ENCODE data around the gene PAGE2B. TPM values are rescaled to one million over a fixed set of nuclear protein-coding genes. Genes with fewer than 3 reads are reported as not detected.
"Not testable (repeated sequence)": the region's sequence is repeated elsewhere in the genome, so short reads cannot be mapped to it uniquely, and the experiment has no call there.

The PAGE2B gene
- total RNA-seq, 6 experiments from 2014 or later, result not detected

- Mint-ChIP-seq H3K36me3 (ENCODE audit: low read depth) (no peaks in the 10 kb centered on the region), H3K4me1 (ENCODE audit: low read depth) (peaks cover 9% of the 10 kb centered on the region; the same call in 1 of the 2 replicates), H3K4me3 (no peak overlapping the region), H3K27me3 (ENCODE audit: insufficient read depth) (peaks cover 6% of the 10 kb centered on the region; the same call in 1 of the 2 replicates), H3K9me3 (no peaks in the 10 kb centered on the region), H3K27ac (no peak overlapping the region)
- no peak for DNase-seq
- no peak for TF ChIP-seq CTCF (IDR thresholded peaks at IDR 0.05)
These were observed 36.9 kb downstream of the PAGE2B start for GRCh38 chrX:55111578-55112254.

- peaks cover 19% of the 10 kb centered on the region; the same call in 1 of the 2 replicates for H3K27me3 Mint-ChIP-seq (ENCODE audit: insufficient read depth)
- H3K27ac Mint-ChIP-seq, result not testable (repeated sequence)
These were observed 41.8 kb downstream of the PAGE2B start for GRCh38 chrX:55116589-55116988.

GRCh38 chrX:55118574-55118973, 43.7 kb downstream of the PAGE2B start:
- Mint-ChIP-seq H3K4me1 (ENCODE audit: low read depth) (peaks cover 21% of the 10 kb centered on the region), H3K4me3 (no peak overlapping the region)
- DNase-seq, result no peak

More at GRCh38 chrX:55116589-55116988, 41.8 kb downstream of the PAGE2B start:
- not testable (repeated sequence) for H3K4me3 Mint-ChIP-seq; H3K36me3 Mint-ChIP-seq (ENCODE audit: low read depth); DNase-seq; H3K9me3 Mint-ChIP-seq
- peaks cover 21% of the 10 kb centered on the region for H3K4me1 Mint-ChIP-seq (ENCODE audit: low read depth)

GRCh38 chrX:55119271-55119670, 44.4 kb downstream of the PAGE2B start:
- Mint-ChIP-seq H3K27me3 (ENCODE audit: insufficient read depth) (peaks cover 19% of the 10 kb centered on the region), H3K4me3 (no peak overlapping the region), H3K27ac (no peak overlapping the region), H3K4me1 (ENCODE audit: low read depth) (peaks cover 21% of the 10 kb centered on the region), H3K36me3 (ENCODE audit: low read depth) (no peaks in the 10 kb centered on the region), H3K9me3 (no peaks in the 10 kb centered on the region)
- DNase-seq, result no peak
- no peak for TF ChIP-seq CTCF (IDR thresholded peaks at IDR 0.05)

More at GRCh38 chrX:55118574-55118973, 43.7 kb downstream of the PAGE2B start:
- Mint-ChIP-seq H3K36me3 (ENCODE audit: low read depth) (no peaks in the 10 kb centered on the region), H3K9me3 (no peaks in the 10 kb centered on the region), H3K27ac (no peak overlapping the region), H3K27me3 (ENCODE audit: insufficient read depth) (peaks cover 24% of the 10 kb centered on the region)
- TF ChIP-seq CTCF (IDR thresholded peaks at IDR 0.05), result no peak

GRCh38 chrX:55119712-55120111, 44.9 kb downstream of the PAGE2B start:
- Mint-ChIP-seq H3K36me3 (ENCODE audit: low read depth) (no peaks in the 10 kb centered on the region), H3K9me3 (no peaks in the 10 kb centered on the region), H3K27ac (no peak overlapping the region), H3K27me3 (ENCODE audit: insufficient read depth) (peaks cover 19% of the 10 kb centered on the region), H3K4me1 (ENCODE audit: low read depth) (peaks cover 21% of the 10 kb centered on the region), H3K4me3 (no peak overlapping the region; the same call in 1 of the 2 replicates)
- DNase-seq, result peak; percentile 40
- no peak for TF ChIP-seq CTCF (IDR thresholded peaks at IDR 0.05)

GRCh38 chrX:55120761-55121358, 46.0 kb downstream of the PAGE2B start:
- Mint-ChIP-seq H3K27me3 (ENCODE audit: insufficient read depth) (peaks cover 19% of the 10 kb centered on the region), H3K36me3 (ENCODE audit: low read depth) (no peaks in the 10 kb centered on the region), H3K4me1 (ENCODE audit: low read depth) (peaks cover 21% of the 10 kb centered on the region), H3K4me3 (no peak overlapping the region), H3K27ac (no peak overlapping the region), H3K9me3 (no peaks in the 10 kb centered on the region)
- DNase-seq, result no peak
- no peak for TF ChIP-seq CTCF (IDR thresholded peaks at IDR 0.05)

Data from HFFc6 (cell line).